ENCODE results near the gene IL16.
A peak's percentile ranks its signal among the peaks of the same experiment; 100 is the strongest.

Gene IL16

GRCh38 chr15:81294516-81294880, 97.8 kb downstream of the IL16 start:
- DNase-seq (ENCODE audit: low read depth), result no peak

DNA sequence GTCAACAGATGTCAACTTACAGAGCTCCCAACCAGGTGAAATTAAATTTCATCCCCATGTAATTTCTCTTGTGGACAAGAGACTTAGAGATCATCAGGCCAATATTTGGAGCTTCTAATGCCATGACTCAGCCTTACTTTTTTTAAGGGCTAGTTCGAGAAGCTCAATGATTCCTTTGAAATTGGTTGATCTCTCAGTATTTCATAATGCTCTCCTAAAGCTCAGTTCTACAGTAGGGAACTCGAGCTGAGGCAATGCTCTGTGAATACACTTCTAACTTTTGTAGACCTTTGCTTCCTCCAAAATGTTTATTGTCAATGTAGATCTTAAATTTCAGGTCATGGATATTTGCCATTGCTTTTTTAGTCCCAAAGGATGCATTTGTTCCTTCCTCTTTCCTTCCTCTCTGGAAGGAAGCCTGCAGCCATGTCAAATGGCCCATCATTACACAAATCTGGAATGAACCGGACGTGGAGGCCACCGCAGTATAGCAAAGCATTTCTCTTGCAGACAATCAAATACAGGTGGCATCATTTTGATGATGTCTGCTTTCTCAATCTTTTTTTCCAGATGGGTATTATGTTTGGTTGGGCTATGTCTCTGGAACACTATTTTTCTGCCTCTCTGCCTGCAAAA, 98.9 kb downstream of the IL16 start:
- DNase-seq (ENCODE audit: low read depth), result peak; percentile 37

- no peak for DNase-seq (ENCODE audit: low read depth)
Observed at GRCh38 chr15:81296186-81296585, 99.5 kb downstream of the IL16 start.

- no peak for DNase-seq (ENCODE audit: low read depth)
Observed at GRCh38 chr15:81296673-81297072, 100.0 kb downstream of the IL16 start.

DNA sequence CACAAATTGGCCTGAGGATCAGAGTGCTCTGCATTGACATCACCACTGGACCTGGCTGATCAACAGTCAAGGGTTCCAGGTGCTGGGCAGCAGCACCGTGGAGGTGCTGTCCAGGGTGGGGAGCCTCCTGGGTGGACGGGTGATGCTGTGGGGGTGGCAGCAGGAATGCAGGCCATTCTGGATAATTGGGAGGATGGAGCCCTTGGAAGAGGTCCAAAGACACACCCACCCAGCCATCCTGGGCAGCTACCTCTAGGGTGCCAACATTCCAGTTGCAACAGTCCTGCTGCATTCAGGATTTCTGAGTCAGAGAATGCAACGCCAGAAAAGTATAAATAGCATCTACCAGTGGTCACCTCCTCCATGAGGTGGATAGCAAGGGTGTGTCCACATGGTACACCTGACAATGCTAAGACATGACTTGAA, 100.5 kb downstream of the IL16 start:
- DNase-seq (ENCODE audit: low read depth), result peak; percentile 28

- DNase-seq (ENCODE audit: low read depth), result no peak
Observed at GRCh38 chr15:81297603-81298575, 101.2 kb downstream of the IL16 start.

GRCh38 chr15:81298611-81299010, 101.9 kb downstream of the IL16 start:
- no peak for DNase-seq (ENCODE audit: low read depth)

DNA sequence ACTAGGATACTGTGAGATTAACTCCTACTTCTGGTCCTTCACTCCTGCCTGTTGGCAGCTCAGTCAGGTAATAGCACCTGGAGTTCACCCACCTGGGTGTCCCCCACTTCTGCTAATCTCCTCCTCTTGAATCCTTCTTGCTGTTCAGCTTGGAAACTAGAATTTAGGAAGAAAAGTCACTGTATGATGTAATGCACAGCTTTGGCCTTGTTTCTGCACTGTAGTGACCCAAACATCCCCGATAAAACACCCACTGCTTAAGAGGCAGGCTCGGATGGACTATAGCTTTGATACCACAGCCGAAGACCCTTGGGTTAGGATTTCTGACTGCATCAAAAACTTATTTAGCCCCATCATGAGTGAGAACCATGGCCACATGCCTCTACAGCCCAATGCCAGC, 102.5 kb downstream of the IL16 start:
- DNase-seq (ENCODE audit: low read depth), result no peak

GRCh38 chr15:81299630-81300273, 103.1 kb downstream of the IL16 start:
- DNase-seq (ENCODE audit: low read depth), result no peak

GRCh38 chr15:81301385-81301784, 104.7 kb downstream of the IL16 start:
- no peak for DNase-seq (ENCODE audit: low read depth)

GRCh38 chr15:81301815-81302399, 105.2 kb downstream of the IL16 start:
- DNase-seq (ENCODE audit: low read depth), result no peak

DNA sequence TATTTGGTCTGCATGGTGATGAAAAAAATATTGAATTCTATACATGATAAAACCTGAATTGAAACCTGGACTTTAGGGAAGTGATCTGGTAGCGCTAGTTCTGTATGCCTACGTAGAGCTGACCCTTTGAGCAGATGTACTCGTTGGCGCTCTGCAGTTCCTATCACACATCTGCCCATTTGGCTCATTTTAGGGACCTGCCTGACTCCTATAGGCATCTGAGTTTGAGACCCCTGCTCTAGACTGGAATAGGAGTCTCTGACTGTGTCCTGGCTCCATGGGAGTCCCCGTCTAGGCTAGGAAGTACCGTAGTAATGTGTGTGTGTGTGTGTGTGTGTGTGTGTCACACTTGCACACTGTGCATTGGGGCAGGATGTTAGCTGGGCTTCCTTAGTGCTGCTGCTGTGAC, 106.0 kb downstream of the IL16 start:
- no peak for DNase-seq (ENCODE audit: low read depth)

DNA sequence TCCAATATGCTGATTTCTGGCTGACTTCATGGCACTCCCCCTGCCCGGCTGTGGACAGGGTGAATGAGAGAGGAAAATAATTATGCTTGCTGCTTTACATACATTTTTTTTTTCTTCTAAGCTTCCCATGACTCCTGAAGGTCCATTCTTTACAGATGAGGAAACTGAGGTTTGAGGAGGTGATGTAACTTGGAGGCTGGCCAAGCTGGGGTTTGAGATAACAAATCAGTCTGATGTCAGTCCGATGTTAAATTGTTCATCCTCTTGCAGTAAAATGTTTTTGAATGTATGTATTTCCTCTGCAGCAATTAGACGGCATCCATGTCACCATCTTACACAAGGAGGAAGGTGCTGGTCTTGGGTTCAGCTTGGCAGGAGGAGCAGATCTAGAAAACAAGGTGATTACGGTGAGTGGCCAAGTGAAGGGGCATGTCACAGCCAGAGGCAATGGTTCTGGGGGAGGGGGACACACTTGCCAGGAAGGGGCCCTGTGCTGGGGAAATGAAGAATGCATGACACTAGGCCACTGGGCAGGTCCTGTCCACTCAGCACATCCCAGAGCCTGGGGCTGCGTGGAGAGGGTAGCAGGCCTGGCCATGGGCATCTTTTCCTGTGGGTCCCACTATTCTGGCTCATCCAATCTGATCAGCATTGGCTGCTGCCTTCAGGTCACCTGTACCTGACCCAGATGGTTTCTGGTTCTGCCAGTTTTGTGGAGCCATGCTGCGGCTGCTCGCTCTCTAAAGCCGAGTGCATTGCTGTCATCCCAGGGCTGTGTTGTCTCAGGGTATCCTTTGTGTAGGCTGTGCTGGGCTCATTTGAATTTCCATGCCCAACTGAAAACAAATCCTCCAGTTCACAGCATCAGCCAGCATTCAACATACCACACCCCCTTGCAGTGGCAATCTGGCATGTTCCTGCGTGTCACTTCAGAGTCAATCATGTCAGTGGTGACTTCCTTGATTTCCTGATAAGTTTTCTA, 106.9 kb downstream of the IL16 start:
- no peak for DNase-seq (ENCODE audit: low read depth)

GRCh38 chr15:81304226-81304625, 107.5 kb downstream of the IL16 start:
- DNase-seq (ENCODE audit: low read depth), result no peak

DNA sequence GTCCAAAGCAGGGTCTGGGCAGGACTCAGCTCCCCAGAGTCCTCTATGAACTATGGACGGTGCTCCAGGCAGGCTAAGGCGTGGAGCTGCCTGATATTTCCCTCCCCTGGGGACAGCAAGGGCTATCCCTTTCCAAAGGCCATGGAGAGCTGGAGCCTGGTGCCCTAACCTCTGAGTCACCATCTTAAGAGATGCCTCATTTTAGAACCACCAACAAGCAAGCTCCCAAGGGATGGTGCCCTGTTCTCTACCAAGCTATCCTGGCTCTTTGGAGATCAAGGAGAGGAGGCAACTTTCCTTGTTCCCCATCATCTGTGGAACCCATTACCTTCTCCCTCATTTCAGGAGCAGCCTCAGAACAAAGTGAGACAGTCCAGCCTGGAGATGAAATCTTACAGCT, 111.6 kb downstream of the IL16 start:
- peak; percentile 57 for DNase-seq (ENCODE audit: low read depth)

DNA sequence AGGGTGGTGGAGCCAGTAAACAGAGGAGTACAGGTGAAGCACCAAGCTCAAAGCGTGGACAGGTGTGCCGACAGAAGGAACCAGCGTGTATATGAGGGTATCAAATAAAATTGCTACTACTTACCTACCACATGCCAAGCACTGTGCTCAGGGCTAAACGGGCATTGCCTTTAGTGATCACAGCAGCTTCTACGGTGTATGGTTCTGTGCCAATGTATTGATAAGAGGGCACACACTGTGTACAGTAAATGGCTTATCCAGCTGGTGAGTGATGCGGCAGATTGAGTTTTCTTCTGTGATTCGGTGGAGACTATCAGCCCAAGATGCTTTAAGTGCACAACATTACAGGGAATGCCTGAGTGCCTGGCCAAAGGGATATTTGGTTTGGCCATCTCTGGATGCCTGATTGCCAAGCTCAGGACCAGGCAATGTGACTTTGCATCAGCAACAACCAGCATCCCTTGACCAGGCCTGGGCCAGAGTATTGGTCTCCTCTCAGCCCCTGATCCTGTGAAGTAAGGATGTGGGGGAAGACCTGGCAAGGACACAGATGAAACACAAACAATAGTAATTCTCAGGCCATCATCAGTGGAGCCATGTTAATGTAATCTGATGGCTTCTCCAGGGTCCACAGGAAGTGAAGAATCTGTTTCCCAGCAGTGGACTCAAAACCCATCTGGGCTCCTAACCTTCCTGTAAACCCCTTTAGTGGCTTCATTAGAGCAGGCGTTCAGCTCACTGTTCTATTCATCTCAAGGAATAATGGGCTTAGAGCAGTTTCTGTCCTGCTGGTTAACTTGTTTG, 113.2 kb downstream of the IL16 start:
- no peak for DNase-seq (ENCODE audit: low read depth)

DNA sequence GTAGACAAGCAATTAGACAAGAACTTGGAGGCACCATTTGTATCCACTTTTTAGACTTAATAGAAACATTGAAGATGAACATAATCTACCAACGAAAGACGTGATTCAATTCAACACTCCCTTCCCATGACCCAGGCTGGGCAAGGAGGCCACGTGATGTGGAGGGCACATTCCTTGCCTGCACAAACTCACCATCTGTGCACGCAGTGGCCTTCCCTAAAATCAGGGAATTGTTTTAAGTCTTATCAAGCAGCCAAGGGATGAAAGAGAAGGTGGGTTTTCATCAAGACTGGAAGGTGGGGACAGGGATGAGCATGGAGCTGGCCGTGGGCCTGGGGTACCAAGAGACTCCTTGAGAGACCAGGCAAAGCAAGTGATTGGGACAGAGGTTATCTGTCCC, 113.8 kb downstream of the IL16 start:
- no peak for DNase-seq (ENCODE audit: low read depth)

GRCh38 chr15:81311752-81312464, 115.2 kb downstream of the IL16 start:
- DNase-seq (ENCODE audit: low read depth), result no peak

DNA sequence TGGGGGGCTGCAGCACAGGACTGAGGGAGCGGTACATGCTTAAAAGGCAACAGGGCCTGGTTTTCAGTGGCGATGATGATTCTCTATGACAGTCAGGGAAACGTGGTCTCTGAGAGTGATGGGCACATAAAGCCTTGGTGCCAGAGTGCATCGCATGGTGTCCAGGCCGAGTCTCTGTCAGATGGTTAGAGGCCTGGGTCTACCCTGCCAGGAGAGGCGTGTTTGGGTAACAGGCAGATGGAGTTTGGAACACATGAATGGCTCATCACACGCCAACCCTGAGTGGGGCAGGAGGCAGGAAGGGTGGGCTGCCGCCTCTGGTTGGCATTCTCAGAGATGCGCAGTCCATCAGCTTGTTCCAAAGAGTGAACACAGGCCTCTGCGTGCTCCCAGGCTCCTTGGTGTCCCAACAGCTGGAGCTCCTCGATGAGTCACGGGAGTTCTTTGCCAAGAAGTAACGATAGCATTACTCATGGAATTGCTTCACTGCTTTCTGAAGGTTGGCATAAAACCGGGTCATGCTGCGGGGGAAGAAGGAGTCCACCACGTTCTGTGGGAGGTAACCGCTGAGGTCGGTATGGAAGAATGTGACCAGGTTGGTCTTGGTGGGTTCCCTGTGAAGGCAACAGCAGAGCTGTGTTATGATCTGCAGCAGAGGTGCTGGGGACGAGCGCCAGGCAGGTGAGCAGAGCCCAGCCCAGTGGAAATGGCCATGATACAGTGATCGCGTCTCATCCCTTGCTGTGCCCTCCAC, 116.3 kb downstream of the IL16 start:
- peak; percentile 96 for DNase-seq (ENCODE audit: low read depth)
